Activated T-cell treated with anti-CD3 and anti-CD28 coated beads for 1 hour (primary cell): ENCODE results near the gene SH3RF1.

Experiments
- DNase-seq: peaks from one replicate; pipeline ENCODE4 v3.0.0-alpha.2; 2020; ENCODE audit warnings: low read depth

SH3RF1 gene

GRCh38 chr4:169132561-169133305 is 138.0 kb downstream of the SH3RF1 start:
- no peak for DNase-seq

GRCh38 chr4:169131556-169132208 is 139.1 kb downstream of the SH3RF1 start:
- DNase-seq, result no peak

GRCh38 chr4:169128902-169129301 is 141.9 kb downstream of the SH3RF1 start:
- DNase-seq, result no peak

GRCh38 chr4:169127314-169127713 is 143.4 kb downstream of the SH3RF1 start:
- DNase-seq, result no peak

GRCh38 chr4:169124661-169125060 is 146.1 kb downstream of the SH3RF1 start:
- no peak for DNase-seq

GRCh38 chr4:169122422-169122821 is 148.3 kb downstream of the SH3RF1 start:
- no peak for DNase-seq

GRCh38 chr4:169121861-169122382 is 148.8 kb downstream of the SH3RF1 start:
- DNase-seq, result no peak

GRCh38 chr4:169120624-169121023 is 150.1 kb downstream of the SH3RF1 start:
- no peak for DNase-seq

GRCh38 chr4:169119536-169119935 is 151.2 kb downstream of the SH3RF1 start:
- no peak for DNase-seq

- DNase-seq, result no peak
These were observed 153.1 kb downstream of the SH3RF1 start for GRCh38 chr4:169117591-169118081.

- DNase-seq, result no peak
These were observed 154.4 kb downstream of the SH3RF1 start for GRCh38 chr4:169116270-169116901.

- no peak for DNase-seq
These were observed 154.9 kb downstream of the SH3RF1 start for GRCh38 chr4:169115897-169116254.

- no peak for DNase-seq
These were observed 155.4 kb downstream of the SH3RF1 start for GRCh38 chr4:169115144-169115896.

GRCh38 chr4:169114341-169114974 is 156.3 kb downstream of the SH3RF1 start:
- DNase-seq, result no peak

GRCh38 chr4:169110633-169111032 is 160.1 kb downstream of the SH3RF1 start:
- no peak for DNase-seq

- DNase-seq, result no peak
These were observed 161.6 kb downstream of the SH3RF1 start for GRCh38 chr4:169109035-169109675.

- DNase-seq, result no peak
These were observed 162.5 kb downstream of the SH3RF1 start for GRCh38 chr4:169108303-169108702.

- DNase-seq, result no peak
These were observed 163.2 kb downstream of the SH3RF1 start for GRCh38 chr4:169107528-169107927.

GRCh38 chr4:169106696-169107229 is 164.0 kb downstream of the SH3RF1 start:
- DNase-seq, result no peak

GRCh38 chr4:169105620-169106019 is 165.1 kb downstream of the SH3RF1 start:
- no peak for DNase-seq

- no peak for DNase-seq
These were observed 166.8 kb downstream of the SH3RF1 start for GRCh38 chr4:169103966-169104412.
